ENCODE data around the gene FCN3. TPM values are rescaled to one million over a fixed set of nuclear protein-coding genes. Genes with fewer than 3 reads are reported as not detected.

Gene FCN3
- total RNA-seq, 2 experiments from 2014 or later: not detected

DNA sequence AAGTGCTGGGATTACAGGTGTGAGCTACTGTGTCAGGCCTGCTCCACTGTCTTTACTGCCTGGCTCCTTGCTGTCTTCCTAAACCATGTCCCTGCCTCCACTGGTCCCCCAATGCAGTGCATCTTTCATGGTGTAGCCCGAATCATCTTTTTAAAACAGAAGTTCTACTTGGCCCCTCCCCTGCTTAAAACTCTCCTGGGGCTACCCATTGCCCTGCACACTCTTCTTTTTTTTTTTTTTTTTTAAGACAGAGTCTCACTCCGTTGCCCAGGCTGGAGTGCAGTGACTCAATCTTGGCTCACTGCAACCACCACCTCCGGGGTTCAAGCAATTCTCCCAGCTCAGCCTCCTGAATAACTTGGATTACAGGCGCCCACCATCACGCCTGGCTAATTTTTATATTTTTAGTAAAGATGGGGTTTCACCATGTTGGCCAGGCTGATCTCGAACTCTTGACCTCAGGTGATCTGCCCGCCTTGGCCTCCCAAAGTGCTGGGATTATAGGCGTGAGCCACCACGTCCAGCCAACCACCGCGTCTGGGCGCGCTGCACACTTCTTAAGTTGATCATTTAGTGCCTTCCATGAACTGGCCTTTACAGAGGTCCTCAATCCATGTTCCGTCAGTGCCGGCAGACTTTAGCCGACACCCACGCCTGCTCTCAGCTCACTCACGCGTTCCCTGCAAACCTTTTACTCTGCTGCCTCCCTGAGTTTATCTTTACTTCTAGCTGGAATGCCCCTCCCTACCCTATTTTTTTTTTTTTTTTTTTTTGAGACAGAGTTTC, 2.4 kb downstream of the FCN3 start:
- intact Hi-C loops (cut with DNase I, micrococcal nuclease): no loop called here
- DNase-seq (no peak), ATAC-seq (ENCODE audit: poor library complexity) (no peak)
- Histone ChIP-seq H3K4me3 (ENCODE audit: low read length) (no peak overlapping the region), H3K36me3 (ENCODE audit: insufficient read depth, low read length) (no peaks in the 10 kb centered on the region), H3K4me1 (ENCODE audit: insufficient read depth, low read length) (peaks cover 17% of the 10 kb centered on the region), H3K27ac (ENCODE audit: low read depth in 1 of 2, low read length in 2 of 2) (no peak overlapping the region), H3K27me3 (ENCODE audit: control insufficient read depth in 1 of 2, insufficient read depth in 2 of 2, low read length in 2 of 2) (no peaks in the 10 kb centered on the region), H3K9me3 (ENCODE audit: control insufficient read depth in 1 of 2, insufficient read depth in 1 of 2, low read length in 2 of 2) (no peaks in the 10 kb centered on the region)
- no peaks in the 10 kb centered on the region for H3K27me3 Mint-ChIP-seq
- H3K36me3 Mint-ChIP-seq (ENCODE audit: low read depth): no peaks in the 10 kb centered on the region
- CTCF ChIA-PET: interaction anchor here (0.5 to 1.3 kb wide), 3 partner anchors 14 to 39 kb away, joined by 3 read pairs; no protein-coding TSS in a partner anchor
- no peaks in the 10 kb centered on the region for H3K9me3 Mint-ChIP-seq
- H3K27ac Mint-ChIP-seq: no peak overlapping the region
- no peak overlapping the region for H3K4me3 Mint-ChIP-seq
- TF ChIP-seq, protein P1, sequence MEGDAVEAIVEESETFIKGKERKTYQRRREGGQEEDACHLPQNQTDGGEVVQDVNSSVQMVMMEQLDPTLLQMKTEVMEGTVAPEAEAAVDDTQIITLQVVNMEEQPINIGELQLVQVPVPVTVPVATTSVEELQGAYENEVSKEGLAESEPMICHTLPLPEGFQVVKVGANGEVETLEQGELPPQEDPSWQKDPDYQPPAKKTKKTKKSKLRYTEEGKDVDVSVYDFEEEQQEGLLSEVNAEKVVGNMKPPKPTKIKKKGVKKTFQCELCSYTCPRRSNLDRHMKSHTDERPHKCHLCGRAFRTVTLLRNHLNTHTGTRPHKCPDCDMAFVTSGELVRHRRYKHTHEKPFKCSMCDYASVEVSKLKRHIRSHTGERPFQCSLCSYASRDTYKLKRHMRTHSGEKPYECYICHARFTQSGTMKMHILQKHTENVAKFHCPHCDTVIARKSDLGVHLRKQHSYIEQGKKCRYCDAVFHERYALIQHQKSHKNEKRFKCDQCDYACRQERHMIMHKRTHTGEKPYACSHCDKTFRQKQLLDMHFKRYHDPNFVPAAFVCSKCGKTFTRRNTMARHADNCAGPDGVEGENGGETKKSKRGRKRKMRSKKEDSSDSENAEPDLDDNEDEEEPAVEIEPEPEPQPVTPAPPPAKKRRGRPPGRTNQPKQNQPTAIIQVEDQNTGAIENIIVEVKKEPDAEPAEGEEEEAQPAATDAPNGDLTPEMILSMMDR (IDR thresholded peaks at IDR 0.05): no peak
- POLR2A ChIA-PET: interaction anchor here (0.6 kb wide), 1 partner anchor 301 kb away, joined by 3 read pairs; no protein-coding TSS in a partner anchor
- peaks cover 19% of the 10 kb centered on the region for H3K4me1 Mint-ChIP-seq (ENCODE audit: low read depth)

DNA sequence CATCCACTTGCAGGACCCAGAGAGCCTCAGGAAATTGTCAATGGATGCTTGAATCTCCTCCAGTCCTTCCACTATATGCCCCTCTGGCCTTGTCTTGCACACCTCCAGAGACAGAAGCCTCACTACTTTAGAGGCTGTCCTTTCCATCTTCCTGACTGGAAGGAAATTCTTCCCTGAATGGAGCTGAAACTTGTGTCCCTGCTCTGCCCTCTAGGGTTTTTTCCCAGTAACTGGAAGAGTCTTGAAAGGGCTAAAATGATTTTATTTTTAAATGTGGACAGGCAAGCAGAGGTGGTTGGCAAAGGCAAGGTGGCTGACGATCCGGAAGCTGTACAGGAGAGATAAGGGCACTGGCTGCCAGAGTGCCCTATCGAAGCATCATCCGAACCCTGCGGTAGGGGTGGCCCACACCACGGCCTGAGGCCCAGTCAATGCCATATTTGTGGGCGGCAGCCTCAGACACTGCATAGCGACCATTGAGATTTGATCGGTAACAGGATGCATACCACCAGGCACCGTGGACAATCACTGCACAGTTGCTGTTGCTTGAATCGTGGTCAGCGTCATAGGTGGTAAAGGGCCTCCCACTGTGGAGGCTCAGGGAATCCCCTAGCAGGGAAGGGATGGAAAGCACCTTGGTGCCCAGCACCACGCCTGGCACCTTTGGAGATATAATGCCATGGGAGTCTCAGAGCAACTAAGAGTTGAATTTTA, 5.6 kb downstream of the FCN3 start:
- Histone ChIP-seq H3K27ac (ENCODE audit: low read depth in 1 of 2, low read length in 2 of 2) (no peak overlapping the region), H3K9me3 (ENCODE audit: control insufficient read depth in 1 of 2, insufficient read depth in 1 of 2, low read length in 2 of 2) (no peaks in the 10 kb centered on the region), H3K4me1 (ENCODE audit: insufficient read depth, low read length) (peaks cover 43% of the 10 kb centered on the region), H3K4me3 (ENCODE audit: low read length) (no peak overlapping the region), H3K36me3 (ENCODE audit: insufficient read depth, low read length) (no peaks in the 10 kb centered on the region), H3K27me3 (ENCODE audit: control insufficient read depth in 1 of 2, insufficient read depth in 2 of 2, low read length in 2 of 2) (no peaks in the 10 kb centered on the region)
- POLR2A ChIA-PET: interaction anchor here (0.7 to 1.6 kb wide), 2 partner anchors 10 to 27 kb away, joined by 3 read pairs; partner anchors contain the start of gene SYTL1
- TF ChIP-seq, protein P1 (IDR thresholded peaks at IDR 0.05): no peak
- peak overlapping the region; percentile 23 for H3K4me3 Mint-ChIP-seq
- no peaks in the 10 kb centered on the region for H3K9me3 Mint-ChIP-seq
- peaks cover 38% of the 10 kb centered on the region for H3K4me1 Mint-ChIP-seq (ENCODE audit: low read depth)
- DNase-seq (peak in 2 of 14 experiments; percentile 55 to 62), ATAC-seq (ENCODE audit: poor library complexity) (no peak)
- no peaks in the 10 kb centered on the region for H3K27me3 Mint-ChIP-seq
- CTCF ChIA-PET: interaction anchor here (1.2 kb wide), 2 partner anchors 19 to 36 kb away, joined by 3 read pairs; no protein-coding TSS in a partner anchor
- intact Hi-C loops (cut with DNase I, micrococcal nuclease): loop anchor here in 1 of 2 experiments (5.0 kb wide), 1 partner anchor 47 kb away; the partner anchor contains the start of gene TMEM222
- H3K36me3 Mint-ChIP-seq (ENCODE audit: low read depth): no peaks in the 10 kb centered on the region
- peak overlapping the region; percentile 44 for H3K27ac Mint-ChIP-seq

DNA sequence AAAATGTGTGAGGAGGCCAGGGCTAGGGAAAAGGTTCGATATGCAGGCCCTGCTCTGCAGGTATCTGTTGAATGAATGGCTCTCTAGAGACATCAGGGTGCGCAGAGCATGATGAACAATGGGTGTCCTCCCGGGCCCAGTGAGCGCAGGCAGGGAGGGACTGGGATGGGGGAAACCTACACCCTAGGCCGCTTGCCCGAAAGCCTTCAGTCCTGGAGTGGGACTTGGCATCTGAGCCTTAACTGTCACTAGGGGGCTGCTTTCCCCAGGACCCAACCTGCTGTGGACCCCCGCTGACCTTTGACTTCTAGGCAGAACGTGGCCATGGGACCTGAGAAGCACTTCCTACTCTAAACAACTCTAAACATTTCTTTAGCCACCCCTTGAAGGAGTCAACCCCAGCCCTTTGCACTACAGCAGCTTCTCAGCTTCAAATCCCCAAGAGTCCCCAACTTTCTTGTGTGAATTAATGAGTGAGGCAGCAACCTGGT, 7.4 kb downstream of the FCN3 start:
- Mint-ChIP-seq H3K9me3 (no peaks in the 10 kb centered on the region), H3K4me3 (peak overlapping the region; percentile 75), H3K27ac (peak overlapping the region; percentile 5), H3K27me3 (no peaks in the 10 kb centered on the region), H3K36me3 (ENCODE audit: low read depth) (no peaks in the 10 kb centered on the region), H3K4me1 (ENCODE audit: low read depth) (peaks cover 46% of the 10 kb centered on the region)
- ChIA-PET POLR2A (interaction anchor here (1.5 to 2.5 kb wide), 4 partner anchors 10 to 239 kb away, joined by 3 to 30 read pairs (median 5); partner anchors contain the start of gene SYTL1), CTCF (interaction anchor here (0.6 to 3.3 kb wide), 13 partner anchors 10 to 866 kb away, joined by 3 to 33 read pairs (median 4); partner anchors contain the start of gene AHDC1)
- intact Hi-C loops (cut with DNase I, micrococcal nuclease): loop anchor here in 1 of 2 experiments (5.0 kb wide), 1 partner anchor 45 kb away; the partner anchor contains the start of gene TMEM222
- Histone ChIP-seq H3K27ac (ENCODE audit: low read depth in 1 of 2, low read length in 2 of 2) (no peak overlapping the region), H3K36me3 (ENCODE audit: insufficient read depth, low read length) (no peaks in the 10 kb centered on the region), H3K4me3 (ENCODE audit: low read length) (no peak overlapping the region), H3K9me3 (ENCODE audit: control insufficient read depth in 1 of 2, insufficient read depth in 1 of 2, low read length in 2 of 2) (no peaks in the 10 kb centered on the region), H3K4me1 (ENCODE audit: insufficient read depth, low read length) (peaks cover 43% of the 10 kb centered on the region), H3K27me3 (ENCODE audit: control insufficient read depth in 1 of 2, insufficient read depth in 2 of 2, low read length in 2 of 2) (no peaks in the 10 kb centered on the region)
- DNase-seq: no peak
- TF ChIP-seq, protein P1 (IDR thresholded peaks at IDR 0.05): no peak
- ATAC-seq (ENCODE audit: poor library complexity): no peak
